Measurements from ENCODE around the gene DDX23. TPM values are rescaled to one million over a fixed set of nuclear protein-coding genes. Genes with fewer than 3 reads are reported as not detected.

Gene DDX23
- total RNA-seq, 1 experiment from 2014 or later: 98.1 TPM

DNA sequence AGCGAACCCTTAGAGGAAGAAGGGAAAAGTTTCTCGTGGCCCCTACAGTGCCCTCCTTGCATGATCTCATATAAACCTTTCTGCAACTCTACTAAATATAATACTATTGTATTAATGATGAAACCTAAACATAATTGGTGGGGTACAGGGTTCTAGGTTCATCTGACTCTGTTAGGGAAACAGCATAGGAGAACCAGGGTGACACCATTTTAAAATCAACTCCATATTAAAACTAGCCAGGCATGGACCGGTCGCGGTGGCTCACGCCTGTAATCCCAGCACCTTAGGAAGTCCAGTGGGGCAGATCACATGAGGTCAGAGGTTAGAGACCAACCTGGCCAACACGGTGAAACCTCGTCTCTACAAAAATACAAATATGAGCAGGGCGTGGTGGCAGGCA is 28.7 kb upstream of the DDX23 start:
- no peak overlapping the region for H3T11ph ChIP-seq (ENCODE audit: low read length)
- H4K20me1 ChIP-seq (ENCODE audit: control insufficient read depth, insufficient read depth, insufficient read length): no peaks in the 10 kb centered on the region
- no peak overlapping the region for H3K18ac ChIP-seq (ENCODE audit: insufficient read length, low read depth, low read length)
- no peak overlapping the region for H2BK15ac ChIP-seq (ENCODE audit: low read depth, low read length)
- H3K23ac ChIP-seq (ENCODE audit: insufficient read length, low read depth, low read length): no peak overlapping the region
- no peak overlapping the region for H2AK5ac ChIP-seq (ENCODE audit: insufficient read length, low read length)
- no peak for DNase-seq
- no peaks in the 10 kb centered on the region for H3K27me3 ChIP-seq (ENCODE audit: insufficient read depth, low read length)
- no peaks in the 10 kb centered on the region for H3K79me2 ChIP-seq (ENCODE audit: insufficient read depth, low read length)
- Mint-ChIP-seq H3K4me1 (peaks cover 28 to 47% of the 10 kb centered on the region in 2 experiments), H3K9me3 (no peaks in the 10 kb centered on the region), H3K36me3 (ENCODE audit: insufficient read depth in 1 of 3, low read depth in 3 of 3) (no peaks in the 10 kb centered on the region), H3K4me3 (no peak overlapping the region), H3K27me3 (ENCODE audit: low read depth) (peaks cover 17% of the 10 kb centered on the region), H3K27ac (no peak overlapping the region)
- no peak overlapping the region for H3K9ac ChIP-seq (ENCODE audit: extremely low read depth, insufficient read length, low read length)
- no peak overlapping the region for H2AFZ ChIP-seq (ENCODE audit: low read length)
- no peak overlapping the region for H4K8ac ChIP-seq (replicated peaks; ENCODE audit: insufficient read length, low read depth, low read length)
- H4K5ac ChIP-seq (ENCODE audit: insufficient read length, low read depth, low read length): no peak overlapping the region
- no peak overlapping the region for H3K4ac ChIP-seq (ENCODE audit: low read depth, low read length)
- no peak overlapping the region for H2BK12ac ChIP-seq (ENCODE audit: insufficient read length, low read depth, low read length)
- no peak overlapping the region for H3K27ac ChIP-seq (ENCODE audit: insufficient read length, low read depth, low read length)
- WGBS (ENCODE audit: extremely low coverage, insufficient read length, low lambda C conversion rate): no CpG with 5 or more reads among the region's 9 CpGs
- H3K56ac ChIP-seq (ENCODE audit: insufficient read length, low read depth, low read length): no peak overlapping the region
- no peak overlapping the region for H2BK120ac ChIP-seq (ENCODE audit: low read depth, low read length, poor library complexity, severe bottlenecking)
- H3K4me1 ChIP-seq (ENCODE audit: insufficient read depth, low read length): peaks cover 4% of the 10 kb centered on the region; the same call in 1 of the 2 replicates
- no peaks in the 10 kb centered on the region for H3K9me3 ChIP-seq (ENCODE audit: control insufficient read depth, low read depth, low read length)
- H2BK5ac ChIP-seq (ENCODE audit: insufficient read length, low read length): no peak overlapping the region
- no peak overlapping the region for H3K14ac ChIP-seq (ENCODE audit: insufficient read depth, low read length)
- H4K91ac ChIP-seq (ENCODE audit: insufficient read length, low read depth, low read length): no peak overlapping the region
- H3K79me1 ChIP-seq (ENCODE audit: insufficient read depth, low read depth, low read length, poor library complexity, severe bottlenecking): no peaks in the 10 kb centered on the region
- TF ChIP-seq, protein P1, sequence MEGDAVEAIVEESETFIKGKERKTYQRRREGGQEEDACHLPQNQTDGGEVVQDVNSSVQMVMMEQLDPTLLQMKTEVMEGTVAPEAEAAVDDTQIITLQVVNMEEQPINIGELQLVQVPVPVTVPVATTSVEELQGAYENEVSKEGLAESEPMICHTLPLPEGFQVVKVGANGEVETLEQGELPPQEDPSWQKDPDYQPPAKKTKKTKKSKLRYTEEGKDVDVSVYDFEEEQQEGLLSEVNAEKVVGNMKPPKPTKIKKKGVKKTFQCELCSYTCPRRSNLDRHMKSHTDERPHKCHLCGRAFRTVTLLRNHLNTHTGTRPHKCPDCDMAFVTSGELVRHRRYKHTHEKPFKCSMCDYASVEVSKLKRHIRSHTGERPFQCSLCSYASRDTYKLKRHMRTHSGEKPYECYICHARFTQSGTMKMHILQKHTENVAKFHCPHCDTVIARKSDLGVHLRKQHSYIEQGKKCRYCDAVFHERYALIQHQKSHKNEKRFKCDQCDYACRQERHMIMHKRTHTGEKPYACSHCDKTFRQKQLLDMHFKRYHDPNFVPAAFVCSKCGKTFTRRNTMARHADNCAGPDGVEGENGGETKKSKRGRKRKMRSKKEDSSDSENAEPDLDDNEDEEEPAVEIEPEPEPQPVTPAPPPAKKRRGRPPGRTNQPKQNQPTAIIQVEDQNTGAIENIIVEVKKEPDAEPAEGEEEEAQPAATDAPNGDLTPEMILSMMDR (conservative IDR thresholded peaks at IDR 0.05): no peak
- H3K4me2 ChIP-seq (ENCODE audit: insufficient read depth, insufficient read length, low read length): no peak overlapping the region
- H3K23me2 ChIP-seq (ENCODE audit: insufficient read length, low read depth, low read length, poor library complexity, severe bottlenecking): no peaks in the 10 kb centered on the region
- H2BK20ac ChIP-seq (ENCODE audit: low read depth, low read length, poor library complexity, severe bottlenecking): no peak overlapping the region

All from H9 (cell line).